ENCODE data around the gene PIWIL4.

Gene PIWIL4

GRCh38 chr11:94664346-94664745 is 97.2 kb downstream of the PIWIL4 start:
- CTCF ChIA-PET, result interaction anchor here (1.2 kb wide), 1 partner anchor 41 kb away, joined by 3 read pairs; no protein-coding TSS in a partner anchor
- POLR2A ChIA-PET, result interaction anchor here (0.6 kb wide), 1 partner anchor 157 kb away, joined by 3 read pairs; no protein-coding TSS in a partner anchor
- no peaks in the 10 kb centered on the region for H3K36me3 ChIP-seq (ENCODE audit: control insufficient read depth in 2 of 2, insufficient read depth in 1 of 2, low read length in 2 of 2)
- TF ChIP-seq ZNF473 (tag by site-specific recombination; IDR thresholded peaks at IDR 0.05) (no peak), ZNF2 (tag by site-specific recombination; IDR thresholded peaks at IDR 0.05) (no peak), ZBTB44 (tag by site-specific recombination; IDR thresholded peaks at IDR 0.05) (no peak), ZNF366 (tag by site-specific recombination; conservative IDR thresholded peaks at IDR 0.05) (no peak), ZNF561 (tag by site-specific recombination; IDR thresholded peaks at IDR 0.05; ENCODE audit: borderline replicate concordance) (no peak), ZNF416 (tag by site-specific recombination; IDR thresholded peaks at IDR 0.05) (no peak), ZNF670 (tag by site-specific recombination; IDR thresholded peaks at IDR 0.05; ENCODE audit: low read depth) (no peak), WT1 (tag by site-specific recombination; IDR thresholded peaks at IDR 0.05) (no peak), ZNF350 (tag by site-specific recombination; IDR thresholded peaks at IDR 0.05) (no peak), PRDM1 (tag by site-specific recombination; IDR thresholded peaks at IDR 0.05) (no peak), ZNF560 (tag by site-specific recombination; IDR thresholded peaks at IDR 0.05; ENCODE audit: borderline replicate concordance) (no peak), GLIS1 (tag by site-specific recombination; IDR thresholded peaks at IDR 0.05) (no peak), ZNF629 (tag by site-specific recombination; IDR thresholded peaks at IDR 0.05) (no peak), ZNF510 (tag by site-specific recombination; IDR thresholded peaks at IDR 0.05; ENCODE audit: insufficient replicate concordance) (no peak), ZBTB26 (tag by site-specific recombination; optimal IDR thresholded peaks at IDR 0.05) (no peak), ZNF792 (tag by site-specific recombination; IDR thresholded peaks at IDR 0.05) (no peak), BCL11A (tag by site-specific recombination; IDR thresholded peaks at IDR 0.05; ENCODE audit: low read depth) (no peak)
- H3K4me3 ChIP-seq (ENCODE audit: low read depth, low read length), result no peak overlapping the region
- no peaks in the 10 kb centered on the region for H3K9me3 ChIP-seq (ENCODE audit: control insufficient read depth, insufficient read depth, low read depth, low read length)
- H3K4me1 ChIP-seq (ENCODE audit: control insufficient read depth, insufficient read depth, low read length), result no peaks in the 10 kb centered on the region
- H3K27ac ChIP-seq (ENCODE audit: extremely low read depth, low read depth, low read length), result no peak overlapping the region

- CTCF ChIA-PET, result interaction anchor here (1.2 kb wide), 1 partner anchor 42 kb away, joined by 3 read pairs; no protein-coding TSS in a partner anchor
- no peaks in the 10 kb centered on the region for H3K36me3 ChIP-seq (ENCODE audit: control insufficient read depth in 2 of 2, insufficient read depth in 1 of 2, low read length in 2 of 2)
- POLR2A ChIA-PET, result no interaction called here
- no peak overlapping the region for H3K27ac ChIP-seq (ENCODE audit: extremely low read depth, low read depth, low read length)
- H3K9me3 ChIP-seq (ENCODE audit: control insufficient read depth, insufficient read depth, low read depth, low read length), result no peaks in the 10 kb centered on the region
- H3K4me3 ChIP-seq (ENCODE audit: low read depth, low read length), result no peak overlapping the region
- H3K4me1 ChIP-seq (ENCODE audit: control insufficient read depth, insufficient read depth, low read length), result no peaks in the 10 kb centered on the region
- TF ChIP-seq ZNF138 (tag by site-specific recombination; IDR thresholded peaks at IDR 0.05; ENCODE audit: borderline replicate concordance) (no peak), ZNF239 (tag by site-specific recombination; IDR thresholded peaks at IDR 0.05) (no peak), ZSCAN5A (tag by site-specific recombination; IDR thresholded peaks at IDR 0.05) (no peak), OVOL3 (tag by site-specific recombination; IDR thresholded peaks at IDR 0.05) (no peak), BCL6B (tag by site-specific recombination; IDR thresholded peaks at IDR 0.05) (no peak), ZNF311 (tag by site-specific recombination; IDR thresholded peaks at IDR 0.05; ENCODE audit: borderline replicate concordance) (no peak), ZBTB21 (tag by site-specific recombination; IDR thresholded peaks at IDR 0.05) (no peak), BCL11A (tag by site-specific recombination; IDR thresholded peaks at IDR 0.05; ENCODE audit: low read depth) (no peak), ZNF274 (IDR thresholded peaks at IDR 0.05; ENCODE audit: low read length) (no peak), ZNF274 (tag by site-specific recombination; IDR thresholded peaks at IDR 0.05; ENCODE audit: borderline replicate concordance) (no peak), ZNF16 (tag by site-specific recombination; IDR thresholded peaks at IDR 0.05; ENCODE audit: low read depth) (no peak), ZNF776 (tag by site-specific recombination; IDR thresholded peaks at IDR 0.05; ENCODE audit: borderline replicate concordance) (no peak), PRDM4 (tag by site-specific recombination; IDR thresholded peaks at IDR 0.05) (no peak)
These were observed 98.0 kb downstream of the PIWIL4 start for GRCh38 chr11:94665116-94665659.
